Stimulated activated CD4-positive, alpha-beta T cell treated with anti-CD3 and anti-CD28 coated beads, Interleukin-2, amount 100 ng/mL, for 48 hours (primary cell): Measurements from ENCODE around the gene ZNF573.
"Not testable (repeated sequence)": the region's sequence is repeated elsewhere in the genome, so short reads cannot be mapped to it uniquely, and the experiment has no call there.

ENCODE experiments used
- DNase-seq, 2 donors: peaks; one replicate each; pipeline ENCODE4 v3.0.0-alpha.2; 2020

ZNF573 gene

DNA sequence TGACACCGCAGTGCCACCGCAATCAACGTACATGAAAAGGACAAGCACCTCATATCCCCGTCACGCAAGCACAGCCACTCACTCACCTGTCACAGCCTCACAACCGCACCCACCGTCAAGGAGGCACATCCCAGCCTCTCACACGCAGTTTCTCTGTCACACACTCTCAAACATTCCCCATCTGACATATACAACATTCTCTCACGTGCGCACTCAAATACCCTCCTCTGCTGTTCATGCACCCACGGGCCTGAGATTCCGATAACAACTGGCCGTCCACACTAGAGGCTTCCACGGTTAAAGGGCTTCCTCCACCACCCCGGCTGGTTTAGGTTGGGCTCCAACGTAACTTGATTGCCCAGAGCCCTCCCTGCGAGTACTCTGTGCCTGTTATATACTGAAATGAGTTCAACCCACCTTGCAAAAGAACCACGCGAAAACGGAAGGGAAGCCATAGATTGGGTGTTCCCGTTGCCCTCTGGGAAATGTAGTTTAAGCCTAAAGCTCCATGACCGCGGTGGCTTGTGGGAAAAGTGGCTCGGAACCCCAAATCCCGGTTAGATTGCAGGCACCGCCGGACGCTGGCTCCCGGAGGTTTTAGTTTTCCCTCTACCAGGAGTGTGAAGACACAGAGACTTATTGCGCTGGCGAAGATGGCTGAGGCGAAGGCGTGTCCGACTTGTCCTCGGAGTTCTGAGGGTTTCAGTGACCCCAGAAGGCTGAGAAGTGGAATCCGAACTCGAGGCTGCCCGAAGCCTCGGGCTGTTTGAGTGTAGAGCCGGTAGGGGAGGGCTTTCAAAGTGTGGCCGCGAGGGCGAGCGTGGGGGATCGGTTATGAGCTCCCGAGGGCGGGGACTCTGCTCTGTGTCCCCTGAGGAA, at the start of gene ZNF573:
Gene ZNF573 (minus strand): TSS at position 460 of the 879 bp plus-strand sequence. CDS start 5,857 bp downstream, outside the sequence.
- DNase-seq = peak; percentile 65 to 69

DNA sequence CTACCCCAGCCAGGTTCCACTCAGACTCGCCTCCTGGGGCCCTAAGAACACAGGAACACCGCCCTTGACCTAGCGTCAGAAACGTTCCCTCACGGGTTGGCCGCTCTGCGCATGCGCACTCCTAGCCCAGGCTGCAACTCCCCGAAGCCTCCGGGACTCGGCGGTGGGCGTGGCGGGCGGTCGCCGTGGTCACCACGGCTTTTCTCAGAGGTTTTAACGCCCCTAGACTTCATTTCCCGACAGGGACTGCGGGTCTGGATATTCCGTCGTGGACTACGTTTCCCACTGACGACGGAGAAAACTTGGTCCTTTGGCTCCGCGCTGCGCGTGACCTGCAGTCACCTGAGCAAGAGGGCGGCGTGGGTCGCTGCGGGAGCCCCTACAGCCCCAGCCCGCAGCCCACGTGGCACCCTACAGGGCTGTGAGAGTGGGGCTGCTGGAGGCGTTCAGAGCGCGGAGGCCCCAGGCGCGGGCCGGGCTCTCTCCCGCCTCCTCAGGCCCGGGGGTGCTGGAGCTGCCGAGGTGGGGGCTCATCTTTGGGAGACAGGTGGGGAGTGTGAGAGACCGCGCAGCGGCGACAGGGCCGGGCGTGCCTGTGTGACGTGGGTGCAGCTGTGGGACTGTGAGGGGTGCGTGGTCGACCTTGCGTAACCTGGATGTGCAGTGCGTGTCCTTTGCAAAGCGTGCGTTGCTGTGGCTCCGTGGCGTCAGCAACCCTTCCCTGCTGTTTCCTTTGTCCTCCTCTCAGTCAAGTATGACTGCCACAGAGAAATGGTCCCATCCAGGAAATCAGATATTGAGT, 38.0 kb upstream of the ZNF573 start:
- peak in 1 of 2 donors; percentile 21 for DNase-seq

- DNase-seq = not testable (repeated sequence)
Observed at GRCh38 chr19:37815611-37816010, 36.2 kb upstream of the ZNF573 start.

GRCh38 chr19:37813340-37813739, 34.0 kb upstream of the ZNF573 start:
- DNase-seq = no peak

DNA sequence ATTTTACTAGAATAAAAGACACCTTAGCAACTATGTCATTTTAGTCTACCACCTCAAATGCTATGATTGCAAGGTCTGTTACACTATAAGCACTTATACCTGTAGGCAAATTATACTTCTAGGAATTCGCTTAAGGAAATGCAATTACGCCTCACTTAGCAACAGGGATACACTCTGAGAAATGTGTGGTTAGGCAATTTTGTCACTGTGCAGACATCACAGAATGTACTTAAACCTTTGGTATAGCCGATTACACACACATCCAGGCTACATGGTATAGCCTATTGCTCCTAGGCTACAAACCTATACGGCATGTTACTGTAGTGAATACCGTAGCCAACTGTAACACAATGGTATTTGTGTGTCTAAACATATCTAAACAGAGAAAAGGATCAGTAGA, 30.0 kb upstream of the ZNF573 start:
- no peak for DNase-seq

DNA sequence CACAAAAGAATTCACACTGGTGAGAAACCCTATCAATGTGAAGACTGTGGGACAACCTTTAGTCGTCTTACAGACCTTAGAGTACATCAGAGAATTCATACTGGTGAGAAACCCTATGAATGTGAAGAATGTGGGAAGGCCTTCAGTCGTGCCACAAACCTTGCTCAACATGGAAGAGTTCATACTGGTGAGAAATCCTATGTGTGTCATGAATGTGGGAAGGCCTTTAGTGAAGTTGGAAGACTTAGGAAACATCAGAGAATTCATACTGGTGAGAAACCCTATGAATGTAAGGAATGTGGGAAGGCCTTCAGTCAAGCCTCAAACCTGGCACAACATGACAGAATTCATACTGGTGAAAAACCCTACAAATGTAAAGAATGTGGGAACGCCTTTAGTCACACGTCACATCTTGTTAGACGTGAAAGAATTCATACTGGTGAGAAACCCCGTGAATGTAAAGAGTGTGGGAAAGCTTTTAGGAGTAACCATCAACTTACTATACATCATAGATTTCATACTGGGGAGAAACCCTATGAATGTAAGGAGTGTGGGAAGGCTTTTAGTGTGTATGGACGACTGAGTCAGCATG, 24.0 kb upstream of the ZNF573 start:
- no peak for DNase-seq

DNA sequence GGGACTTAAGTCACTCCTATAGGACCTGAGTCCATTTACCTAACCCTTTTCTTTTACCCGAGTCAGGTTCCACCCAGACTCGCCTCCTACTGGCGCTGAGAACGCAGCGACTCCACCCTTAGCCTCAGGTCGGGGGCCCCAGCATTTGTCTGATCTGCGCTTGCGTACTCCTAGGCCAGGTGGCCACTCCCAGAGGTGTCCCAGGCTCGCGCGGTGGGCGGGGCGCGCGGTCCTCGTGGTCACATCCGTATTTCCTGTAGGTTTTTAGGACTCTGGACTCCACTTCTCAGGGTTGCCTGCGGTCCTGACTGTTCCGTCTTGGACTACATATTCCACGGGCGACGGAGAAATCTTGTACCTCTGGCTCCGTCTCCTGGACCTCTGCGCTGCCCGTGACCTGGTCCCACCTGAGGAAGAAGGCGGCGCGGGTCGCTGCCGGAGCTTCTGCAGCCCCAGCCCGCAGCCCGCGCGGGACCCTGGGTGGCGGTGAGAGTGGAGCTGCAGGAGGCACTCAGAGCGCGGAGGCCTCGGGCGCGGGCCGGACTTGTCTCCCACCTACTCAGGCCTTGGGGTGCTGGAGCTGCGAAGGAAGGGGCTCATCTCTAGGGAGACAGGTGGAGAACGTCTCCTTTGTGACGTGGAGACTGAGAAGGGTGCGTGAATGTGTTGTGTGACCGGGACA, 11.0 kb upstream of the ZNF573 start:
- no peak for DNase-seq

- no peak for DNase-seq
Observed at GRCh38 chr19:37778613-37779126, 716 bp downstream of the ZNF573 start.

DNA sequence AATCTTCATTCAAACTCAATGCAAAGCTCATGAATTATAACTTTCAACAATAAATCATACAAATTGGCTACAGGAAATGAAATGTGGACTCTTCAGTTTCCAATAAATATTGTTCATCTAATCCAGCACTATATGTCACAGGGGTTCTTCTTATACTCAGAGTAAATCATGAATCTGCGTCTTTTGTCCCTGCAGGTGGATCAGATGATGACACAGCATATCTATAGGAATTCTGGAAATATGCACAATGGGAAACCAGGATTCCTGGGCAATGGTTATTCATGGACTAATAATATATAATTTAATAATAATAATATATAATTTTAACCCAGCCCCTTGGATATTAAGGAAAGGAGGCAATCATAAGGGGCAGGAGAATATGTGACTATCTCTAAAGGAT, 8.4 kb downstream of the ZNF573 start:
- DNase-seq = no peak

- no peak for DNase-seq
Observed at GRCh38 chr19:37763488-37763887, 15.9 kb downstream of the ZNF573 start.

DNA sequence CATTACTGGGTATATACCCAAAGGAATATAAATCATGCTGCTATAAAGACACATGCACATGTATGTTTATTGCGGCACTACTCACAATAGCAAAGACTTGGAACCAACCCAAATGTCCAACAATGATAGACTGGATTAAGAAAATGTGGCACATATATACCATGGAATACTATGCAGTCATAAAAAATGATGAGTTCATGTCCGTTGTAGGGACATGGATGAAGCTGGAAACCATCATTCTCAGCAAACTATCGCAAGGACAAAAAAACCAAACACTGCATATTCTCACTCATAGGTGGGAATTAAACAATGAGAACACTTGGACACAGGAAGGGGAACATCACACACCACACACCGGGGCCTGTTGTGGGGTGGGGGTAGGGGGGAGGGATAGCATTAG, 21.7 kb downstream of the ZNF573 start:
- not testable (repeated sequence) for DNase-seq

- no peak for DNase-seq
Observed at GRCh38 chr19:37738371-37738770, 41.0 kb downstream of the ZNF573 start.

DNA sequence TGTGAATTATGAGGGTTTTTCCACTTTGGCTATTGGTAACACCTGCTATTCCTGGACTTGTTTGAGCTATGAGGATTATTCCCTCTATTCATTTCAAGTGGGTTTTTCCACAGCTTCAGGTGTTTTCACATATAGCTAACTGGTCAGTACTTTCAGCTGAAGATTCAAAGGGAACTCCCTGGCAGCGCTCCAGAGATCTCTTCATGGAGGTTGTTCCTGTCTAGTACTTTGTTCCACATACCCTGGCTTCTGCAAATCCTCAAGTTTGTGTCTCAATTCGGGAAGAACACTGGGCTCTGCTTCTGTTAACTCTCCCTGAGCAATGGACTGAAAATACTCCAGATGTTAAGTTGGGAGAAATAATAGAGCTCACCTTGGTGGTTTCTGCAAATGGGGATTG, 54.2 kb downstream of the ZNF573 start:
- DNase-seq = no peak

GRCh38 chr19:37719927-37720265, 59.5 kb downstream of the ZNF573 start:
- no peak for DNase-seq

- DNase-seq = peak; percentile 74 to 82
Observed at GRCh38 chr19:37719111-37719926, 60.1 kb downstream of the ZNF573 start, which contains the start of gene ZNF607. ZNF607 (minus strand) TSS chr19:37719761; CDS start chr19:37711618, 8,143 bp downstream.

DNA sequence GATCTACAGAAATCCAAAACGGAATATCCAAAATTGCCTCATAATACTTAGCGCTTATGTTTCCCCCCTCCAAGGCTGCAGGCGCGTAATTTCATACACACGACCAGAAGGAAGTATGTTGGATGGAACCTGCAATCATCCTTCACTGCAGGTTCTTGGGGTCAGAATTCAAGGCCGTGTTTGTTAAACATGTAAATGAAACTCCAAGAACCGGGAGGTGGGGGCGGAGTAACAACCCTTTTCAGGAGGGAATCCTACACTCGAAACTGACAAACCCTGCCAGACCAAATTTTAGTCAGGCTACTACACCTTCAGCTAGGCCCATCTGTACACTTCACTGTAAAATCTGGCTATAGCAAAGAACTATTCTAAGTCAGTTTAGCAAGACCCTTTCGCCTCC, 61.1 kb downstream of the ZNF573 start:
- DNase-seq = no peak

GRCh38 chr19:37716140-37716539, 63.2 kb downstream of the ZNF573 start:
- DNase-seq = no peak

- no peak for DNase-seq
Observed at GRCh38 chr19:37706052-37706605, 73.3 kb downstream of the ZNF573 start.

DNA sequence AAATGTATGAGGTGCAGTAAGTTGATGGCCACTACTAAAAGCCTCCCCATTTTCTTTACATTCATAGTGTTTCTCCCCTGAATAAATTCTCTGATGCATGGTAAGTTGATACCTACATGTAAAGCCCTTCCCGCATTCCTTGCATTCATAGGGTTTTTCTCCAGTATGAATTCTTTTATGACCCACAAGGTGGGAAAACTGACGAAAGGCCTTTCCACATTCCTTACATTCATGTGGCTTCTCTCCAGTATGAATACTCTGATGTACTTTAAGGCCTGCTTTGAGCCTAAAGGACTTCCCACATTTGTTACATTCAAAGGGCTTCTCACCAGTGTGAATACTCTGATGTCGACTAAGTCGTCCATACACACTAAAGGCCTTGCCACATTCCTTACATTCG, 80.3 kb downstream of the ZNF573 start:
- no peak for DNase-seq

- no peak for DNase-seq
Observed at GRCh38 chr19:37698216-37698615, 81.2 kb downstream of the ZNF573 start.

GRCh38 chr19:37695144-37695899, 84.1 kb downstream of the ZNF573 start:
- DNase-seq = no peak
